Caco-2 (cell line): ENCODE results near the gene FITM1. TPM values are rescaled to one million over a fixed set of nuclear protein-coding genes. Genes with fewer than 3 reads are reported as not detected.
A peak's percentile ranks its signal among the peaks of the same experiment; 100 is the strongest.

Experiments
- BruUV-seq: library from RNA; stranded (reverse); fragments of 400-500 nt; replicated peaks from 2 replicates; lab custom pipeline; 2021; lab: Mats Ljungman, UMichigan
- CTCF ChIA-PET: fragments of 300-600 bp; sonication (Branson Sonifier 250); formaldehyde crosslinking; loops from one replicate; lab custom pipeline; 2022; ENCODE audit warnings: antibody characterized with exemption; lab: Charles Lee
- POLR2A ChIA-PET: fragments of 300-600 bp; sonication (Branson Sonifier 250); formaldehyde crosslinking; loops from one replicate; lab custom pipeline; 2022; ENCODE audit warnings: antibody characterized with exemption; lab: Charles Lee
- DNase-seq, 2 experiments: peaks; one replicate each; pipeline versions ENCODE4 v3.0.0 to v3.0.0-alpha.2; 2020 to 2022
- H3K27me3 ChIP-seq: replicated peaks from 2 replicates; pipeline ENCODE4 v1.6.0; 2011; ENCODE audit warnings: low read length; ENCODE audit not compliant: control insufficient read depth, insufficient read depth
- H3K36me3 ChIP-seq: 2 replicates; pipeline ENCODE4 v1.5.1; 2011; ENCODE audit warnings: low read length; ENCODE audit not compliant: control insufficient read depth, insufficient read depth
- H3K4me1 ChIP-seq: fragments of 250-450 bp; sonication (Bioruptor Pico); 2 replicates; pipeline ENCODE4 v1.5.1; 2020; ENCODE audit warnings: mild to moderate bottlenecking
- H3K4me3 ChIP-seq: 2 replicates; pipeline ENCODE4 v1.5.1; 2011; ENCODE audit warnings: low read depth, mild to moderate bottlenecking, control low read depth, low read length
- H3K9me3 ChIP-seq: fragments of 250-450 bp; sonication (Bioruptor Pico); 2 replicates; pipeline ENCODE4 v1.5.1; 2020; ENCODE audit warnings: mild to moderate bottlenecking, moderate library complexity
- H3K27ac Mint-ChIP-seq: one replicate; pipeline ENCODE4 v1.8.0; 2022; ENCODE audit warnings: mixed read lengths; ENCODE audit not compliant: unreplicated experiment
- H3K27me3 Mint-ChIP-seq: one replicate; pipeline ENCODE4 v1.8.0; 2022; ENCODE audit warnings: mixed read lengths; ENCODE audit not compliant: insufficient read depth, unreplicated experiment
- H3K36me3 Mint-ChIP-seq: one replicate; pipeline ENCODE4 v1.8.0; 2022; ENCODE audit warnings: mild to moderate bottlenecking, mixed read lengths; ENCODE audit not compliant: insufficient read depth, unreplicated experiment
- H3K4me1 Mint-ChIP-seq: one replicate; pipeline ENCODE4 v1.8.0; 2022; ENCODE audit warnings: low read depth, mixed read lengths; ENCODE audit not compliant: unreplicated experiment
- H3K4me3 Mint-ChIP-seq: one replicate; pipeline ENCODE4 v1.8.0; 2022; ENCODE audit warnings: mild to moderate bottlenecking, moderate library complexity, mixed read lengths; ENCODE audit not compliant: unreplicated experiment
- H3K9me3 Mint-ChIP-seq: one replicate; pipeline ENCODE4 v1.8.0; 2022; ENCODE audit warnings: mixed read lengths; ENCODE audit not compliant: unreplicated experiment
- intact Hi-C: fragments of 100-400 bp; cut with micrococcal nuclease; formaldehyde crosslinking; loops from one replicate; pipeline ENCODE4 v1.10.0; 2022; ENCODE audit not compliant: unreplicated experiment
- total RNA-seq: library from RNA; stranded (reverse); gene quantifications from 2 replicates; pipeline ENCODE4 v1.2.3, GENCODE V29; 2022
- TF ChIP-seq, protein P1 (sequence below), 2 experiments: fragments of 200-600 bp in 1 of 2; IDR thresholded peaks; 1 replicate in 1 of 2; 2 replicates in 1 of 2; pipeline versions ENCODE4 v1.5.1 to v1.8.0; 2011 to 2022; ENCODE audit warnings: antibody characterized with exemption in 1 of 2, control low read depth in 1 of 2, inconsistent platforms in 1 of 2, low read depth in 1 of 2, low read length in 1 of 2, mild to moderate bottlenecking in 1 of 2, moderate library complexity in 1 of 2; ENCODE audit not compliant: insufficient read depth in 1 of 2, severe bottlenecking in 1 of 2, unreplicated experiment in 1 of 2

Gene FITM1
- total RNA-seq, 1 experiment from 2014 or later: 0.39 TPM

DNA sequence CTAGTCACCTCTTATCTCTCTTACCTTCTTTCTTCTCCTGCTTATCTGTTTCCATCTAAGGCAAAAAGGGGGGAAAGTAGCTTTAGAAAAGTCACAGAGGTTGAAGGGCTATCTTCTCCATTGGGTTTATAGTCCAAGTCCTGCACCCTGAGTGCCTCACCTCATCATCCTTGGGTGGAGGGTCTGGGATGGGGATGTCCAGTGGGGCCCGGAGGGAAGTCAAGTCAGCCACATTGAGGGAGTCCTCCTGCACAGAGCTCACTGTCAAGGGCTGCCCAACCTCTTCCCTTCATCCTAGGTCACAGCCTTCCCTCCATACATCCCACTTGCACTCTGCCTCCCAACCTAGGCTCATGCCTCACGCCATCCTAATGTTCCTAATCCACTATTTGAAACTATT is 14.8 kb downstream of the FITM1 start:
- Mint-ChIP-seq H3K9me3 (no peaks in the 10 kb centered on the region), H3K4me3 (peak overlapping the region; percentile 92), H3K36me3 (peaks cover 46% of the 10 kb centered on the region), H3K27ac (no peak overlapping the region), H3K4me1 (peaks cover 18% of the 10 kb centered on the region), H3K27me3 (no peaks in the 10 kb centered on the region)
- Histone ChIP-seq H3K4me3 (no peak overlapping the region), H3K36me3 (peaks cover 5% of the 10 kb centered on the region; the same call in 1 of the 2 replicates), H3K27me3 (no peaks in the 10 kb centered on the region), H3K9me3 (no peaks in the 10 kb centered on the region), H3K4me1 (peaks cover 6% of the 10 kb centered on the region)
- TF ChIP-seq, protein P1, sequence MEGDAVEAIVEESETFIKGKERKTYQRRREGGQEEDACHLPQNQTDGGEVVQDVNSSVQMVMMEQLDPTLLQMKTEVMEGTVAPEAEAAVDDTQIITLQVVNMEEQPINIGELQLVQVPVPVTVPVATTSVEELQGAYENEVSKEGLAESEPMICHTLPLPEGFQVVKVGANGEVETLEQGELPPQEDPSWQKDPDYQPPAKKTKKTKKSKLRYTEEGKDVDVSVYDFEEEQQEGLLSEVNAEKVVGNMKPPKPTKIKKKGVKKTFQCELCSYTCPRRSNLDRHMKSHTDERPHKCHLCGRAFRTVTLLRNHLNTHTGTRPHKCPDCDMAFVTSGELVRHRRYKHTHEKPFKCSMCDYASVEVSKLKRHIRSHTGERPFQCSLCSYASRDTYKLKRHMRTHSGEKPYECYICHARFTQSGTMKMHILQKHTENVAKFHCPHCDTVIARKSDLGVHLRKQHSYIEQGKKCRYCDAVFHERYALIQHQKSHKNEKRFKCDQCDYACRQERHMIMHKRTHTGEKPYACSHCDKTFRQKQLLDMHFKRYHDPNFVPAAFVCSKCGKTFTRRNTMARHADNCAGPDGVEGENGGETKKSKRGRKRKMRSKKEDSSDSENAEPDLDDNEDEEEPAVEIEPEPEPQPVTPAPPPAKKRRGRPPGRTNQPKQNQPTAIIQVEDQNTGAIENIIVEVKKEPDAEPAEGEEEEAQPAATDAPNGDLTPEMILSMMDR (IDR thresholded peaks at IDR 0.05; ENCODE audit: insufficient read depth in 1 of 2, low read depth in 1 of 2, low read length in 1 of 2, severe bottlenecking in 1 of 2, unreplicated experiment in 1 of 2): no peak
- BruUV-seq: no TSS peak
- ChIA-PET CTCF (interaction anchor here (1.8 to 4.1 kb wide), 3 partner anchors 16 to 36 kb away, joined by 12 to 47 read pairs (median 17); partner anchors contain the start of genes DCAF11, IRF9 and NRL), POLR2A (interaction anchor here (2.7 to 2.8 kb wide), 2 partner anchors 9 to 31 kb away, joined by 21 to 46 read pairs; partner anchors contain the start of genes DCAF11, NRL and PSME1)
- intact Hi-C loops: no loop called here
- DNase-seq: no peak

DNA sequence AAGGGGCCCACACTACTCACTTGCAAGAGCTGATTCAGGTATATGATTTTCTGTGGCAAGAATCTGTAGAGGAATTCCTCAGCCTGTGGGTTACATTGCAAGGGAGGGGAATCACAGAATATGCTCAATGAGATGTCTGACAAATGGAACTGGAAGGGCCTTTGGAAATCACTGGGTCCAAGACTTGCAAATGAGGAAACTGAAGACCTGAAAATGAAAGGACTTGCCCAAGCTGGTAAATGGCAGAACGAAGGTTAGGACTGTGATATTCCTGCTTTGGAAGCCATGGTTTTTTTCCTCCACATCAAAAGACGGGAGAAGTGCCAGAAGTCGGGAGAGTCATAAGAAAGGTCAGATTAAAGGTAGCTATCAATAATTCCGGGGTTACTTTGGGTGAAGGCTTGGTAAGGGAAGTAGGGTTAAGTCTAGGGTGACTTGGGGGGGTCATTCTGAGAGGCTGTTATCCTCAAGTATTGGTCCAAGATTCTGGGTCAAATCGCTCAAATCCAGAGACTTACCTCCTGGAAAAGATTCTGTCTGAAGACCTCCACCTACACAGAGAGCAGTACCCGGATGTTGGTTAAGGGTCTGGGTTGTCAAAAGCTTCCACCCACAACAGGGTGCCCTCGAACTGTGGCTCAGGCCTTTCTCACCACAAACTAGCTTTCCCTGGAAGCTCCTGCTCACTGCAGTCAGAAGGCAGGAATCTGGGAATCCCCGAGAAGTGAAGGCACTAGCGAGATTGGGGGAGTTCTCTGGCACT is 15.4 kb downstream of the FITM1 start:
- H3K27me3 Mint-ChIP-seq: no peaks in the 10 kb centered on the region
- Histone ChIP-seq H3K27me3 (no peaks in the 10 kb centered on the region), H3K36me3 (peaks cover 5% of the 10 kb centered on the region; the same call in 1 of the 2 replicates), H3K4me3 (peak overlapping the region; percentile 95), H3K9me3 (no peaks in the 10 kb centered on the region), H3K4me1 (peaks cover 6% of the 10 kb centered on the region)
- no peaks in the 10 kb centered on the region for H3K9me3 Mint-ChIP-seq
- peaks cover 18% of the 10 kb centered on the region for H3K4me1 Mint-ChIP-seq
- no peak for DNase-seq
- ChIA-PET CTCF (interaction anchor here (1.0 to 4.1 kb wide), 7 partner anchors 10 to 186 kb away, joined by 4 to 47 read pairs (median 8); partner anchors contain the start of genes DCAF11, IRF9, NRL and PSME1), POLR2A (interaction anchor here (1.1 to 2.8 kb wide), 7 partner anchors 9 to 97 kb away, joined by 6 to 46 read pairs (median 14); partner anchors contain the start of genes CHMP4A, DCAF11, IRF9 and NRL)
- H3K36me3 Mint-ChIP-seq: peaks cover 47% of the 10 kb centered on the region
- TSS peak; percentile 55 for BruUV-seq
- intact Hi-C loops: loop anchor here (1.0 kb wide), 2 partner anchors 31 to 42 kb away; partner anchors contain the start of gene IPO4
- TF ChIP-seq, protein P1 (IDR thresholded peaks at IDR 0.05; ENCODE audit: insufficient read depth in 1 of 2, low read depth in 1 of 2, low read length in 1 of 2, severe bottlenecking in 1 of 2, unreplicated experiment in 1 of 2): no peak
- H3K27ac Mint-ChIP-seq: peak overlapping the region; percentile 65
- H3K4me3 Mint-ChIP-seq: peak overlapping the region; percentile 92

DNA sequence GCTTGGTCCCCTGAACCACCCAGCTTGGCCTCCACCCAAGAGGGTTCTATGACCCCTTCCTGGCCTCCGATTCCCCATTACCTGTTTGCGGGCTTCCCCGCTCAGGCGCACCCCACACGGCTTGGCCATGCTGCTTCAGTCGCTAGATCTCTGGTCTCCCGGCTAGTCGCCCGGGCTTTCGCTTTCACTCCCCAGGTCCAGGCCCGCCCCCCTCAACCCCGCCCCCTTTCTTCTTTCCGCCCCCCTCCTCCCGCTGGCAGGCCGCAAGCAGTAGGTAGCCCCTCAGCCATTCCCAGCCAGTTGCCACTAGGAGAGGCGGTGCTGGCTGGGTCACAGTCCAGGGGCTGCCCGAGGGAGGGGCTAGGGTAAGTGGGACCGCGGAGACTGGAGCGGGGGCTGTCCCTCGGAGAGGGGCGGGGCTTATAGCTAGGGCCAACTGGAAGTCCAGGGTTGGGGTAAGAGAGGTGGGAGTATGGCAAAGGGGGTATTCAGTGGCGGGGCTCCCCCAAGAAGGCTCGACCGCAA is 16.1 kb downstream of the FITM1 start, which contains the start of gene PSME2:
TSS of gene PSME2 (minus strand) at position 158 of the 525 bp plus-strand sequence. CDS start at position 129, 29 bp downstream.
- Mint-ChIP-seq H3K4me3 (peak within 1 kb of the TSS; percentile 92), H3K27ac (peak within 1 kb of the TSS; percentile 65), H3K9me3 (no peaks in the 10 kb centered on the region), H3K36me3 (peaks cover 49% of the 10 kb centered on the region), H3K27me3 (no peaks in the 10 kb centered on the region), H3K4me1 (peaks cover 18% of the 10 kb centered on the region)
- peak within 1 kb of the TSS; percentile 95 for H3K4me3 ChIP-seq
- DNase-seq: peak; percentile 98 to 99
- H3K4me1 ChIP-seq: peaks cover 6% of the 10 kb centered on the region
- TF ChIP-seq, protein P1 (IDR thresholded peaks at IDR 0.05; ENCODE audit: insufficient read depth in 1 of 2, low read depth in 1 of 2, low read length in 1 of 2, severe bottlenecking in 1 of 2, unreplicated experiment in 1 of 2): no peak
- ChIA-PET CTCF (interaction anchor here (0.6 to 4.1 kb wide), 12 partner anchors 11 to 186 kb away, joined by 3 to 47 read pairs (median 6); partner anchors contain the start of genes CHMP4A, CIDEB, DCAF11 and IRF9), POLR2A (interaction anchor here (0.8 to 2.8 kb wide), 10 partner anchors 10 to 96 kb away, joined by 4 to 46 read pairs (median 10); partner anchors contain the start of genes CHMP4A, DCAF11, IPO4 and IRF9)
- H3K36me3 ChIP-seq: peaks cover 5% of the 10 kb centered on the region; the same call in 1 of the 2 replicates
- BruUV-seq: no TSS peak
- intact Hi-C loops: loop anchor here (1.0 kb wide), 2 partner anchors 31 to 42 kb away; partner anchors contain the start of gene IPO4
- H3K9me3 ChIP-seq: no peaks in the 10 kb centered on the region
- H3K27me3 ChIP-seq: no peaks in the 10 kb centered on the region
